Peyer's patch (tissue), 4 donors: ENCODE measurements around the gene SEMA4D. TPM values are rescaled to one million over a fixed set of nuclear protein-coding genes. Genes with fewer than 3 reads are reported as not detected.

Experiments
- DNase-seq, 3 donors: peaks; one replicate each; pipeline ENCODE4 v3.0.0-alpha.2; 2017 to 2019
- H3K27ac ChIP-seq, 4 donors: fragments of 200-600 bp; sonication (generic); one replicate each; pipeline ENCODE4 v1.5.1; 2016 to 2019
- H3K27me3 ChIP-seq, 2 donors: fragments of 200-600 bp; sonication (generic); one replicate each; pipeline ENCODE4 v1.5.1; 2019
- H3K36me3 ChIP-seq, 3 donors: fragments of 200-600 bp; sonication (generic); one replicate each; pipeline ENCODE4 v1.5.1; 2016 to 2019
- H3K4me1 ChIP-seq, 4 donors: fragments of 200-600 bp; sonication (generic); one replicate each; pipeline ENCODE4 v1.5.1; 2016 to 2019
- H3K4me3 ChIP-seq, 4 donors: fragments of 200-600 bp; sonication (generic); 1 replicate in 3 of 4; 2 replicates in 1 of 4; pipeline ENCODE4 v1.5.1; 2016 to 2019; ENCODE audit warnings: mild to moderate bottlenecking in 1 of 4
- H3K9me3 ChIP-seq, 4 donors: fragments of 200-600 bp; sonication (generic); one replicate each; pipeline ENCODE4 v1.5.1; 2016 to 2019; ENCODE audit warnings: mild to moderate bottlenecking in 1 of 4
- CTCF ChIP-seq, 6 experiments: fragments of 450-650 bp in 4 of 6; fragments of 200-600 bp in 2 of 6; sonication (generic) in 1 of 6; IDR thresholded peaks; one replicate each; pipeline ENCODE4 v1.5.1; 2017 to 2019; ENCODE audit warnings: antibody characterized with exemption in 6 of 6, mild to moderate bottlenecking in 3 of 6, moderate library complexity in 1 of 6
- POLR2A ChIP-seq, 2 donors: fragments of 450-650 bp; IDR thresholded peaks; one replicate each; pipeline ENCODE4 v1.5.1; 2017; ENCODE audit warnings: antibody characterized with exemption in 2 of 2, mild to moderate bottlenecking in 2 of 2, moderate library complexity in 2 of 2
- total RNA-seq, 4 donors: library from RNA; depleted of rRNA; stranded (reverse); fragments of >200 nt; gene quantifications; one replicate each; pipeline ENCODE4 v1.1.0, GENCODE V29; 2016

The SEMA4D gene
- total RNA-seq, 4 donors from 2014 or later, result 24.3 to 124 (median 30.0) TPM

- Histone ChIP-seq H3K36me3 (no peaks in the 10 kb centered on the region), H3K4me3 (peak overlapping the region; percentile 76 to 98 (median 86)), H3K27me3 (no peaks in the 10 kb centered on the region), H3K4me1 (peaks cover 0 to 35% (median 24%) of the 10 kb centered on the region in 4 donors), H3K27ac (peak overlapping the region; percentile 81 to 92 (median 86)), H3K9me3 (no peaks in the 10 kb centered on the region)
- TF ChIP-seq CTCF (IDR thresholded peaks at IDR 0.05), result no peak
- TF ChIP-seq POLR2A (IDR thresholded peaks at IDR 0.05), result peak in 1 of 2 donors; percentile 16
- peak in 2 of 3 donors; percentile 72 to 79 for DNase-seq
These were observed 1.2 kb downstream of the SEMA4D start for GRCh38 chr9:89496645-89497256.

GRCh38 chr9:89495824-89496560 is 1.9 kb downstream of the SEMA4D start:
- Histone ChIP-seq H3K4me1 (peaks cover 0 to 35% (median 25%) of the 10 kb centered on the region in 4 donors), H3K36me3 (no peaks in the 10 kb centered on the region), H3K4me3 (peak overlapping the region; percentile 76 to 98 (median 86)), H3K27me3 (no peaks in the 10 kb centered on the region), H3K27ac (peak overlapping the region; percentile 81 to 92 (median 86)), H3K9me3 (no peaks in the 10 kb centered on the region)
- peak in 1 of 3 donors; percentile 31 for DNase-seq
- no peak for TF ChIP-seq POLR2A (IDR thresholded peaks at IDR 0.05)
- TF ChIP-seq CTCF (IDR thresholded peaks at IDR 0.05), result no peak

- H3K27ac ChIP-seq, result peak overlapping the region in 2 of 4 donors; percentile 53 to 85
- H3K4me3 ChIP-seq, result no peak overlapping the region
- DNase-seq, result peak in 1 of 3 donors; percentile 46
- no peak for TF ChIP-seq POLR2A (IDR thresholded peaks at IDR 0.05)
- TF ChIP-seq CTCF (IDR thresholded peaks at IDR 0.05), result no peak
- H3K27me3 ChIP-seq, result no peaks in the 10 kb centered on the region
- peaks cover 0 to 35% (median 25%) of the 10 kb centered on the region in 4 donors for H3K4me1 ChIP-seq
- no peaks in the 10 kb centered on the region for H3K36me3 ChIP-seq
- no peaks in the 10 kb centered on the region for H3K9me3 ChIP-seq
These were observed 3.7 kb downstream of the SEMA4D start for GRCh38 chr9:89494199-89494598.

- Histone ChIP-seq H3K36me3 (no peaks in the 10 kb centered on the region), H3K4me3 (no peak overlapping the region), H3K9me3 (no peaks in the 10 kb centered on the region), H3K4me1 (peaks cover 0 to 30% (median 20%) of the 10 kb centered on the region in 4 donors), H3K27me3 (no peaks in the 10 kb centered on the region), H3K27ac (peak overlapping the region in 3 of 4 donors; percentile 12 to 53 (median 19))
- no peak for TF ChIP-seq POLR2A (IDR thresholded peaks at IDR 0.05)
- TF ChIP-seq CTCF (IDR thresholded peaks at IDR 0.05), result no peak
- peak in 1 of 3 donors; percentile 6 for DNase-seq
These were observed 4.2 kb downstream of the SEMA4D start for GRCh38 chr9:89493671-89494070.

- Histone ChIP-seq H3K9me3 (no peaks in the 10 kb centered on the region), H3K27ac (peak overlapping the region in 2 of 4 donors; percentile 12 to 53), H3K27me3 (no peaks in the 10 kb centered on the region), H3K36me3 (no peaks in the 10 kb centered on the region), H3K4me1 (peaks cover 0 to 25% (median 15%) of the 10 kb centered on the region in 4 donors), H3K4me3 (no peak overlapping the region)
- no peak for TF ChIP-seq CTCF (IDR thresholded peaks at IDR 0.05)
- no peak for TF ChIP-seq POLR2A (IDR thresholded peaks at IDR 0.05)
- DNase-seq, result peak in 1 of 3 donors; percentile 28
These were observed 4.7 kb downstream of the SEMA4D start for GRCh38 chr9:89493181-89493580.
